ENCODE results near the gene LUC7L3. TPM values are rescaled to one million over a fixed set of nuclear protein-coding genes. Genes with fewer than 3 reads are reported as not detected.

Gene LUC7L3
- total RNA-seq, 1 experiment from 2014 or later: 155 TPM

GRCh38 chr17:50682441-50682840 lies 37.0 kb upstream of the LUC7L3 start:
- Mint-ChIP-seq H3K4me1 (ENCODE audit: low read depth, unreplicated experiment) (peaks cover 54% of the 10 kb centered on the region), H3K27me3 (ENCODE audit: unreplicated experiment) (no peaks in the 10 kb centered on the region), H3K27ac (ENCODE audit: unreplicated experiment) (no peak overlapping the region), H3K36me3 (ENCODE audit: insufficient read depth, unreplicated experiment) (peaks cover 47% of the 10 kb centered on the region), H3K4me3 (ENCODE audit: low read depth, unreplicated experiment) (no peak overlapping the region), H3K9me3 (ENCODE audit: low read depth, unreplicated experiment) (no peaks in the 10 kb centered on the region)
- intact Hi-C loops (cut with micrococcal nuclease; ENCODE audit: unreplicated experiment): no loop called here
- no peak for TF ChIP-seq CTCF (IDR thresholded peaks at IDR 0.05; ENCODE audit: unreplicated experiment)
- DNase-seq: no peak
- CTCF ChIA-PET: no interaction called here
- BruUV-seq (replicated peaks): no TSS peak

GRCh38 chr17:50682938-50683337 lies 36.5 kb upstream of the LUC7L3 start:
- CTCF ChIA-PET: no interaction called here
- no TSS peak for BruUV-seq (replicated peaks)

GRCh38 chr17:50683434-50684287 lies 35.7 kb upstream of the LUC7L3 start:
- DNase-seq: no peak
- TF ChIP-seq CTCF (IDR thresholded peaks at IDR 0.05; ENCODE audit: unreplicated experiment): no peak
- BruUV-seq (replicated peaks): no TSS peak
- Mint-ChIP-seq H3K4me1 (ENCODE audit: low read depth, unreplicated experiment) (peaks cover 62% of the 10 kb centered on the region), H3K9me3 (ENCODE audit: low read depth, unreplicated experiment) (no peaks in the 10 kb centered on the region), H3K36me3 (ENCODE audit: insufficient read depth, unreplicated experiment) (peaks cover 44% of the 10 kb centered on the region), H3K27ac (ENCODE audit: unreplicated experiment) (peak overlapping the region; percentile 18), H3K27me3 (ENCODE audit: unreplicated experiment) (no peaks in the 10 kb centered on the region), H3K4me3 (ENCODE audit: low read depth, unreplicated experiment) (no peak overlapping the region)
- CTCF ChIA-PET: interaction anchor here (0.5 to 0.6 kb wide), 2 partner anchors 22 to 61 kb away, joined by 5 read pairs; no protein-coding TSS in a partner anchor
- intact Hi-C loops (cut with micrococcal nuclease; ENCODE audit: unreplicated experiment): no loop called here

More at GRCh38 chr17:50682938-50683337, 36.5 kb upstream of the LUC7L3 start:
- no peak for DNase-seq
- no peak overlapping the region for H3K4me3 Mint-ChIP-seq (ENCODE audit: low read depth, unreplicated experiment)
- peak overlapping the region; percentile 18 for H3K27ac Mint-ChIP-seq (ENCODE audit: unreplicated experiment)
- peaks cover 50% of the 10 kb centered on the region for H3K36me3 Mint-ChIP-seq (ENCODE audit: insufficient read depth, unreplicated experiment)
- H3K9me3 Mint-ChIP-seq (ENCODE audit: low read depth, unreplicated experiment): no peaks in the 10 kb centered on the region
- intact Hi-C loops (cut with micrococcal nuclease; ENCODE audit: unreplicated experiment): no loop called here
- H3K27me3 Mint-ChIP-seq (ENCODE audit: unreplicated experiment): no peaks in the 10 kb centered on the region
- no peak for TF ChIP-seq CTCF (IDR thresholded peaks at IDR 0.05; ENCODE audit: unreplicated experiment)
- H3K4me1 Mint-ChIP-seq (ENCODE audit: low read depth, unreplicated experiment): peaks cover 59% of the 10 kb centered on the region

GRCh38 chr17:50684288-50684611 lies 35.2 kb upstream of the LUC7L3 start:
- Mint-ChIP-seq H3K27me3 (ENCODE audit: unreplicated experiment) (no peaks in the 10 kb centered on the region), H3K4me1 (ENCODE audit: low read depth, unreplicated experiment) (peaks cover 68% of the 10 kb centered on the region), H3K9me3 (ENCODE audit: low read depth, unreplicated experiment) (no peaks in the 10 kb centered on the region), H3K36me3 (ENCODE audit: insufficient read depth, unreplicated experiment) (peaks cover 47% of the 10 kb centered on the region), H3K4me3 (ENCODE audit: low read depth, unreplicated experiment) (no peak overlapping the region), H3K27ac (ENCODE audit: unreplicated experiment) (no peak overlapping the region)
- CTCF ChIA-PET: interaction anchor here (0.5 to 1.3 kb wide), 3 partner anchors 13 to 61 kb away, joined by 3 to 5 read pairs (median 5); no protein-coding TSS in a partner anchor
- TF ChIP-seq CTCF (IDR thresholded peaks at IDR 0.05; ENCODE audit: unreplicated experiment): no peak
- intact Hi-C loops (cut with micrococcal nuclease; ENCODE audit: unreplicated experiment): no loop called here
- DNase-seq: no peak
- no TSS peak for BruUV-seq (replicated peaks)

All from Calu3 (cell line).